Keratinocyte (primary cell): ENCODE data around the gene COQ9. TPM values are rescaled to one million over a fixed set of nuclear protein-coding genes. Genes with fewer than 3 reads are reported as not detected.

Source experiments
- DNase-seq: peaks from one replicate; pipeline ENCODE4 v3.0.0-alpha.2; 2011; ENCODE audit warnings: low read depth, missing footprints, low spot score
- FAIRE-seq: peaks from 2 replicates; lab custom pipeline; 2011; peaks lifted over from hg19 to GRCh38; lab: Jason Lieb, UNC
- H2AFZ ChIP-seq: 2 replicates; pipeline ENCODE4 v1.6.0; 2012; ENCODE audit warnings: low read length, control low read depth, inconsistent platforms; ENCODE audit not compliant: control insufficient read depth
- H3K27ac ChIP-seq: 2 replicates; pipeline ENCODE4 v1.5.1; 2011; ENCODE audit warnings: low read length; ENCODE audit not compliant: control insufficient read depth, insufficient read depth
- H3K27me3 ChIP-seq: 3 replicates; pipeline ENCODE4 v1.6.0; 2011; ENCODE audit warnings: low read length; ENCODE audit not compliant: control insufficient read depth, insufficient read depth; ENCODE audit errors: extremely low read depth
- H3K36me3 ChIP-seq, 2 experiments: 2 replicates in 1 of 2; 3 replicates in 1 of 2; pipeline ENCODE4 v1.5.1; 2011; ENCODE audit warnings: low read length in 2 of 2, mild to moderate bottlenecking in 1 of 2; ENCODE audit not compliant: control insufficient read depth in 2 of 2, insufficient read depth in 2 of 2; ENCODE audit errors: extremely low read depth in 1 of 2
- H3K4me1 ChIP-seq: 3 replicates; pipeline ENCODE4 v1.5.1; 2011; ENCODE audit warnings: low read length; ENCODE audit not compliant: control insufficient read depth, insufficient read depth; ENCODE audit errors: extremely low read depth
- H3K4me2 ChIP-seq: 3 replicates; pipeline ENCODE4 v1.6.0; 2011; ENCODE audit warnings: low read depth, low read length; ENCODE audit not compliant: control insufficient read depth, insufficient read depth; ENCODE audit errors: extremely low read depth
- H3K4me3 ChIP-seq, 3 experiments: fragments of 200-600 bp in 1 of 3; sonication (generic) in 1 of 3; 2 replicates in 2 of 3; 3 replicates in 1 of 3; pipeline ENCODE4 v1.5.1; 2011 to 2016; ENCODE audit warnings: low read length in 3 of 3, mild to moderate bottlenecking in 3 of 3, control low read depth in 2 of 3, inconsistent platforms in 1 of 3, low read depth in 1 of 3, mixed read lengths in 1 of 3, mixed run types in 1 of 3, moderate library complexity in 1 of 3; ENCODE audit not compliant: control insufficient read depth in 2 of 3, insufficient read depth in 2 of 3; ENCODE audit errors: extremely low read depth in 1 of 3
- H3K79me2 ChIP-seq: 2 replicates; pipeline ENCODE4 v1.6.0; 2012; ENCODE audit warnings: low read length; ENCODE audit not compliant: control insufficient read depth, insufficient read depth
- H3K9ac ChIP-seq: 3 replicates; pipeline ENCODE4 v1.6.0; 2011; ENCODE audit warnings: low read length; ENCODE audit not compliant: control insufficient read depth, insufficient read depth; ENCODE audit errors: extremely low read depth
- H3K9me1 ChIP-seq: 3 replicates; pipeline ENCODE4 v1.6.0; 2011; ENCODE audit warnings: low read length; ENCODE audit not compliant: control insufficient read depth, insufficient read depth; ENCODE audit errors: extremely low read depth
- H3K9me3 ChIP-seq: 2 replicates; pipeline ENCODE4 v1.5.1; 2012; ENCODE audit warnings: low read depth, low read length; ENCODE audit not compliant: control insufficient read depth
- H4K20me1 ChIP-seq: 3 replicates; pipeline ENCODE4 v1.6.0; 2011; ENCODE audit warnings: low read length; ENCODE audit not compliant: control insufficient read depth, insufficient read depth; ENCODE audit errors: extremely low read depth
- EZH2 ChIP-seq: IDR thresholded peaks from one replicate; pipeline ENCODE4 v1.6.1; 2012; ENCODE audit warnings: inconsistent platforms, mild to moderate bottlenecking, low read length, moderate library complexity
- dilution Hi-C: fragments of 300-500 bp; cut with MboI; formaldehyde crosslinking; loops from one replicate; pipeline ENCODE4 v1.7.0; 2020; ENCODE audit warnings: low sequenced_read_pairs; ENCODE audit not compliant: extremely low pct_ligation_motif_present
- polyA plus RNA-seq, 5 experiments: library from polyadenylated mRNA; depleted of rRNA in 3 of 5; stranded (reverse) in 3 of 5; stranded (forward) in 1 of 5; unstranded in 1 of 5; fragments of >200 nt; gene quantifications; 1 replicate in 1 of 5; 2 replicates in 3 of 5; 3 replicates in 1 of 5; pipeline versions ENCODE4 v1.2.1 to v1.2.3, GENCODE V29; 2011 to 2012; ENCODE audit warnings: missing spikeins in 2 of 5, low read depth in 1 of 5, low replicate concordance in 1 of 5
- TF ChIP-seq, protein P1 (sequence below), 3 experiments: IDR thresholded peaks in 1 of 3; conservative IDR thresholded peaks in 1 of 3; optimal IDR thresholded peaks in 1 of 3; 2 replicates in 2 of 3; 3 replicates in 1 of 3; pipeline versions ENCODE3 to v1.5.1; 2011; ENCODE audit warnings: low read length in 3 of 3, mild to moderate bottlenecking in 3 of 3, moderate library complexity in 2 of 3, control low read depth in 1 of 3, inconsistent platforms in 1 of 3; ENCODE audit not compliant: insufficient read depth in 2 of 3; ENCODE audit errors: extremely low read depth in 1 of 3

The COQ9 gene
- polyA plus RNA-seq, 1 donor (not counting 4 experiments of a cell fraction or from before 2014, with no cell fraction given), result 62.8 TPM

DNA sequence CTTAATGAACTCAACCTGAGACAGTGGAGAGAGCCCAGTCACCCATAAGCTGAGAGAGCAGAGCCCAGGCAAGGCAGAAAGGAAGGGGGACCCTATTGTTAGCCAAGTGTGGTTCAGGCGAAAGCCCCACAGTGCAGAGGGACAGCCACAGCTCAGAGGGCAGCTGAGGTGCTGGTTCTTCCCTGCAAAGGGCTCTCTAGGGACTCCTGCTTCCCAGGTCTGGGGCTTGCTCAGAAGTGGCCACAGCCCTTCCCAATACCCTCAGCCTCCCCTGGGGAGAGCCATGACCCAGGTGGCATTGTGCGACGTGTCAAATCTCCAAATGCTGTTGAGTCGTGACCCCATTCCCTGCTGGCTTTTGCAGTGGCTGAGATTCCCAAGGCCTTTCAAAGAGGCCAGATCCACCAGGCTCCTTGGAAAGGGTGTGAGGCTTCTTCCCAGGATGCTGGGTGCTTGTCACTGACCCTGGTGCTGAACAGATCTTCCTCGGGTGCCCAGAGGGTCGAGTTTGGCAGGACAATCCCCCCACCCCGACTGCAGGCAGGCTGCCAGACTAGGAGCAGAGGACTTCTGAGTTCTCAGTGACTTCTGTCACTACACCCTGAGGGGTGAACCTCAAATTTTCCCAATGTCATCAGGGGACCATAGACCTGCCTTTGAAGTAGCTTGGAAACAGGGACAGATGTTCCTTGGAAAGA is 45.2 kb upstream of the COQ9 start:
- FAIRE-seq (no peak), DNase-seq (no peak)
- Histone ChIP-seq H3K79me2 (no peaks in the 10 kb centered on the region), H3K9me3 (no peaks in the 10 kb centered on the region), H3K4me3 (no peak overlapping the region), H3K27ac (no peak overlapping the region), H3K4me2 (no peak overlapping the region), H3K27me3 (peaks cover 15% of the 10 kb centered on the region), H3K36me3 (no peaks in the 10 kb centered on the region), H3K9ac (no peak overlapping the region), H2AFZ (no peak overlapping the region), H3K4me1 (peaks cover 3% of the 10 kb centered on the region), H4K20me1 (no peaks in the 10 kb centered on the region), H3K9me1 (no peaks in the 10 kb centered on the region)
- TF ChIP-seq, protein P1, sequence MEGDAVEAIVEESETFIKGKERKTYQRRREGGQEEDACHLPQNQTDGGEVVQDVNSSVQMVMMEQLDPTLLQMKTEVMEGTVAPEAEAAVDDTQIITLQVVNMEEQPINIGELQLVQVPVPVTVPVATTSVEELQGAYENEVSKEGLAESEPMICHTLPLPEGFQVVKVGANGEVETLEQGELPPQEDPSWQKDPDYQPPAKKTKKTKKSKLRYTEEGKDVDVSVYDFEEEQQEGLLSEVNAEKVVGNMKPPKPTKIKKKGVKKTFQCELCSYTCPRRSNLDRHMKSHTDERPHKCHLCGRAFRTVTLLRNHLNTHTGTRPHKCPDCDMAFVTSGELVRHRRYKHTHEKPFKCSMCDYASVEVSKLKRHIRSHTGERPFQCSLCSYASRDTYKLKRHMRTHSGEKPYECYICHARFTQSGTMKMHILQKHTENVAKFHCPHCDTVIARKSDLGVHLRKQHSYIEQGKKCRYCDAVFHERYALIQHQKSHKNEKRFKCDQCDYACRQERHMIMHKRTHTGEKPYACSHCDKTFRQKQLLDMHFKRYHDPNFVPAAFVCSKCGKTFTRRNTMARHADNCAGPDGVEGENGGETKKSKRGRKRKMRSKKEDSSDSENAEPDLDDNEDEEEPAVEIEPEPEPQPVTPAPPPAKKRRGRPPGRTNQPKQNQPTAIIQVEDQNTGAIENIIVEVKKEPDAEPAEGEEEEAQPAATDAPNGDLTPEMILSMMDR (optimal IDR thresholded peaks at IDR 0.05 in 1 of 3, IDR thresholded peaks at IDR 0.05 in 1 of 3, conservative IDR thresholded peaks at IDR 0.05 in 1 of 3; ENCODE audit: extremely low read depth in 1 of 3, insufficient read depth in 2 of 3, low read length in 3 of 3), result no peak
- no peak for TF ChIP-seq EZH2
- dilution Hi-C loops, result no loop called here

DNA sequence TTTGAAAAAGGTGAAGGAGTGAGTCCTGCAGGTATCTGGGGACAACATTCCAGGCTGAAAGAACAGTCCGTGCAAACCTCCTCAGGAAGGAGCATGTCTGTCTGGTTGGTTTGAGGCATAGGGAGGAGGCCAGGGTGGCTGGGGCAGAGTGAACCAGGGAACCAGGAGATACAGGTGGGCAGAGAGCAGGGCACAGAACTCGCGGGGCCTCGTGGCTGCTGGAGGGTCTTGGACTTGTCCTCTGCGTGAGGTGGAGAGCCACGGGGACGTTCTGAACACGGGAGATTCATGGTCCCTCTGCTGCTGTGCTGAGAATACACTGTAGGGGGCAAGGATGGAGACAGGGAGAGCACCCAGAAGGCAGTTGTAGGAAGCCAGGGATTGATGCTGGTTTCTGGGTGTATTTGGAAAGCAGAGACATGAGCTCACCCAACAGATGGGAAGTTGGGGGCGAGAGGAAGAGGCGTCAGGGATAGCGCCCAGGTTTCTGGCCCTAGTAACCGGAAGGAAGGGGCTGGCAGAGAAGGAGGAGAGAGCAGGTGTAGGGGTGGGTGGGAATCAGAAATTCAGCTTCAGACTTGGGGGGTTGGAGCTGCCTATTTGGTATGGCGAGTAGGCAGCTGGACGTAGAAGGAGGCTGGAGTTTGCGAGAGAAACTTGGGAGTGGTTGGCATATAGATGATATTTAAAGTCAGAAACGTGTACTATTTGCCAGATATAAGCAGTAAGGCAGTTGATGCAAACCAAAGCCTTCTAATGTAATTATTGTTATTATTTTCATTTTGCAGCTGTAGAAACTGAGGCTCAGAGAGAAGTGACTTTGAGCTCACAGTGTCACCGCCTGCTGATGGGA is 43.1 kb upstream of the COQ9 start, which contains the start of gene CCL17:
Gene CCL17 (plus strand): TSS at position 803 of the 853 bp plus-strand sequence. CDS start 9,166 bp downstream, outside the sequence.
- Histone ChIP-seq H3K27me3 (peaks cover 14% of the 10 kb centered on the region), H3K79me2 (no peaks in the 10 kb centered on the region), H3K27ac (no peak within 1 kb of the TSS), H3K9ac (no peak within 1 kb of the TSS), H4K20me1 (no peaks in the 10 kb centered on the region), H2AFZ (no peak within 1 kb of the TSS), H3K9me3 (peaks cover 1% of the 10 kb centered on the region), H3K4me2 (no peak within 1 kb of the TSS), H3K36me3 (no peaks in the 10 kb centered on the region), H3K4me1 (peaks cover 3% of the 10 kb centered on the region), H3K9me1 (no peaks in the 10 kb centered on the region), H3K4me3 (no peak within 1 kb of the TSS)
- FAIRE-seq (no peak), DNase-seq (no peak)
- dilution Hi-C loops, result no loop called here
- TF ChIP-seq EZH2, result no peak
- TF ChIP-seq, protein P1 (optimal IDR thresholded peaks at IDR 0.05 in 1 of 3, IDR thresholded peaks at IDR 0.05 in 1 of 3, conservative IDR thresholded peaks at IDR 0.05 in 1 of 3; ENCODE audit: extremely low read depth in 1 of 3, insufficient read depth in 2 of 3, low read length in 3 of 3), result no peak
